GM18907 (cell line): Measurements from ENCODE around the gene LRRC37A2.
"Not testable (repeated sequence)": the region's sequence is repeated elsewhere in the genome, so short reads cannot be mapped to it uniquely, and the experiment has no call there.

Source experiments
- ATAC-seq: cut with Tn5 transposase; IDR thresholded peaks from one replicate; pipeline ENCODE4 v1.9.1; 2021; ENCODE audit warnings: mild to moderate bottlenecking, moderate library complexity; ENCODE audit not compliant: unreplicated experiment

LRRC37A2 gene

DNA sequence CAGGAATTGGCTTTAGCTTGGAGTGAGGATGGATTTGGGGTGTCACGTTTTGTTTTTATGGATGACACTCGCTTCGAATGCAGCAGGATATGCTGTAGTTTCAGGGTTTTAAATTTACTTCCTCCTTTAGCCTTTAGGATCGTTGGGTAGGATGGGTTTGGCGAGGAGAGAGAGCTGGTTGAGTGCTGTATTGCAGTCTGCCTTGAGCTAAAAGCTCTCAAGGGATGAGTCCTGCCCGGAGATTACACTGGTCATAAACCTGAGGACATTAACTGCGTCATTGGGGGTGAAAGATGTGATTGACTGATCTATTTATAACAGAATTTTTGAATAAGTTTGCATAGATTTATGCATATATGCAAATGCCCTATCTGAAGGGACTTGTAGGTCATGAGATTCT, 79.1 kb downstream of the LRRC37A2 start:
- peak; percentile 48 for ATAC-seq

- not testable (repeated sequence) for ATAC-seq
Measured at GRCh38 chr17:46598344-46598931, 86.2 kb downstream of the LRRC37A2 start.

DNA sequence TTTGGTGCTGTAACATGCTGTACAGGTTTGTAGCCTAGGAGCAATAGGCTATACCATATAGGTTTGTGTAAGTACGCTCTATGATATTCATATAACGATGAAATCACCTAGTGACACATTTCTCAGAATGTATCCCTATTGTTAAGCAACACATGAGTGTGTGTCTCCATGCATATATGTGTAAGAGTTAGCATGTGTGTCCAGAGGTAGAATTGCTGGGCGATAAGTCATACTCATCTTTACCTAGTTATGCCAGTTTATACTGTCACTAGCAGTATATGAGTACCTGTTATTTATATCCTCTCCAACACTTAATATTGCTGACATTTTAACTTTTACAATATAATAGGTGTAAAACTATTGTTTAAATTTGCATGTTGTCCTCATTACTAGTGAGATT, 88.5 kb downstream of the LRRC37A2 start:
- ATAC-seq: not testable (repeated sequence)

- ATAC-seq: peak; percentile 87
Measured at GRCh38 chr17:46603125-46603524, 90.9 kb downstream of the LRRC37A2 start.
